Fibroblast of lung (primary cell): ENCODE data around the gene SPC25. TPM values are rescaled to one million over a fixed set of nuclear protein-coding genes. Genes with fewer than 3 reads are reported as not detected.

ENCODE experiments used
- DNase-seq, 2 donors: peaks; one replicate each; pipeline versions ENCODE4 v3.0.0 to v3.0.0-alpha.2; 2010; ENCODE audit warnings: low read depth in 2 of 2
- H2AFZ ChIP-seq: 2 replicates; pipeline ENCODE4 v1.5.1; 2012; ENCODE audit warnings: low read length, control low read depth, inconsistent platforms
- H3K27ac ChIP-seq: 2 replicates; pipeline ENCODE4 v1.5.1; 2011; ENCODE audit warnings: low read length, control low read depth; ENCODE audit not compliant: insufficient read depth
- H3K27me3 ChIP-seq: 2 replicates; pipeline ENCODE4 v1.5.1; 2011; ENCODE audit warnings: mild to moderate bottlenecking, low read length; ENCODE audit not compliant: control insufficient read depth, insufficient read depth
- H3K36me3 ChIP-seq: 2 replicates; pipeline ENCODE4 v1.5.1; 2011; ENCODE audit warnings: low read length; ENCODE audit not compliant: control insufficient read depth, insufficient read depth
- H3K4me1 ChIP-seq: 2 replicates; pipeline ENCODE4 v1.5.1; 2011; ENCODE audit warnings: low read length; ENCODE audit not compliant: control insufficient read depth, insufficient read depth; ENCODE audit errors: extremely low read depth
- H3K4me2 ChIP-seq: 2 replicates; pipeline ENCODE4 v1.5.1; 2011; ENCODE audit warnings: low read length, control low read depth; ENCODE audit not compliant: insufficient read depth; ENCODE audit errors: extremely low read depth
- H3K4me3 ChIP-seq, 4 experiments: fragments of 200-600 bp in 1 of 4; sonication (generic) in 1 of 4; replicated peaks in 1 of 4; 2 replicates each; pipeline ENCODE4 v1.5.1; 2011 to 2016; ENCODE audit warnings: low read length in 4 of 4, low read depth in 3 of 4, mild to moderate bottlenecking in 3 of 4, control low read depth in 2 of 4, inconsistent platforms in 1 of 4, mixed read lengths in 1 of 4; ENCODE audit not compliant: insufficient read depth in 1 of 4; ENCODE audit errors: control extremely low read depth in 1 of 4
- H3K79me2 ChIP-seq: 2 replicates; pipeline ENCODE4 v1.5.1; 2012; ENCODE audit warnings: mild to moderate bottlenecking, low read length, inconsistent platforms; ENCODE audit not compliant: control insufficient read depth, insufficient read depth
- H3K9ac ChIP-seq: 2 replicates; pipeline ENCODE4 v1.5.1; 2011; ENCODE audit warnings: mild to moderate bottlenecking, low read length, control low read depth; ENCODE audit not compliant: insufficient read depth
- H3K9me3 ChIP-seq: 2 replicates; pipeline ENCODE4 v1.5.1; 2012; ENCODE audit warnings: low read depth, low read length; ENCODE audit not compliant: control insufficient read depth, insufficient read depth
- H4K20me1 ChIP-seq: 2 replicates; pipeline ENCODE4 v1.5.1; 2011; ENCODE audit warnings: low read length; ENCODE audit not compliant: control insufficient read depth, insufficient read depth; ENCODE audit errors: extremely low read depth
- EZH2 ChIP-seq: IDR thresholded peaks from 2 replicates; pipeline ENCODE4 v1.5.1; 2012; ENCODE audit warnings: low read length, control low read depth, mild to moderate bottlenecking; ENCODE audit errors: missing control alignments
- polyA plus RNA-seq, 2 donors: library from polyadenylated mRNA; depleted of rRNA in 1 of 2; stranded (reverse) in 1 of 2; unstranded in 1 of 2; fragments of >200 nt; gene quantifications; 2 replicates each; pipeline ENCODE4 v1.2.1, GENCODE V29; 2011 to 2012; ENCODE audit warnings: missing spikeins in 1 of 2
- total RNA-seq: library from RNA; depleted of rRNA; stranded (reverse); fragments of >200 nt; gene quantifications from 2 replicates; pipeline ENCODE4 v1.2.1, GENCODE V29; 2014
- TF ChIP-seq, protein P1 (sequence below), 2 donors: IDR thresholded peaks in 1 of 2; conservative IDR thresholded peaks in 1 of 2; 1 replicate in 1 of 2; 2 replicates in 1 of 2; pipeline ENCODE4 v1.5.1; 2011 to 2012; ENCODE audit warnings: low read length in 2 of 2, control low read depth in 1 of 2, inconsistent platforms in 1 of 2, low read depth in 1 of 2, mild to moderate bottlenecking in 1 of 2

SPC25 gene
- total and polyA plus RNA-seq, 2 donors (not counting 1 experiment from before 2014, with no cell fraction given), result 0.99 to 4.8 TPM

DNA sequence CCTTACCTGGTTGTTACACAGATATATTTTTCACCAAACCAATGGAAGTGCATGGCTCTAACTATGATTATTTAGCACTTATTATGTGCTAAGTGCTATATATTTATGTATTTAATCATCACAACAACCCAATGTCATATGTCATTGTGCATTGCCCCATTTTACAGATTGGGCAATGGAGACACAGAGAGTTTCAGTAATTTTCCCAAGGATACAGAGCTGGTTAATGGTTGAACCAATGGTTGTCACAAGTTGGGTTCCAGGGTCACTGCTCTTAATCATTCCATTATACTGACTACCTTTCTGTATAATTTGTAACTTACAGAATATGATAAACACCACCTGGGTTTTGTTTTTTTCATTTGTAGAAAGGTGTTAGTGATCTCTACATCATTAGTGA, 58.6 kb downstream of the SPC25 start:
- no peaks in the 10 kb centered on the region for H3K79me2 ChIP-seq
- no peak overlapping the region for H3K4me3 ChIP-seq
- no peaks in the 10 kb centered on the region for H3K4me1 ChIP-seq
- no peaks in the 10 kb centered on the region for H3K27me3 ChIP-seq
- H3K27ac ChIP-seq, result no peak overlapping the region
- TF ChIP-seq EZH2, result no peak
- TF ChIP-seq, protein P1, sequence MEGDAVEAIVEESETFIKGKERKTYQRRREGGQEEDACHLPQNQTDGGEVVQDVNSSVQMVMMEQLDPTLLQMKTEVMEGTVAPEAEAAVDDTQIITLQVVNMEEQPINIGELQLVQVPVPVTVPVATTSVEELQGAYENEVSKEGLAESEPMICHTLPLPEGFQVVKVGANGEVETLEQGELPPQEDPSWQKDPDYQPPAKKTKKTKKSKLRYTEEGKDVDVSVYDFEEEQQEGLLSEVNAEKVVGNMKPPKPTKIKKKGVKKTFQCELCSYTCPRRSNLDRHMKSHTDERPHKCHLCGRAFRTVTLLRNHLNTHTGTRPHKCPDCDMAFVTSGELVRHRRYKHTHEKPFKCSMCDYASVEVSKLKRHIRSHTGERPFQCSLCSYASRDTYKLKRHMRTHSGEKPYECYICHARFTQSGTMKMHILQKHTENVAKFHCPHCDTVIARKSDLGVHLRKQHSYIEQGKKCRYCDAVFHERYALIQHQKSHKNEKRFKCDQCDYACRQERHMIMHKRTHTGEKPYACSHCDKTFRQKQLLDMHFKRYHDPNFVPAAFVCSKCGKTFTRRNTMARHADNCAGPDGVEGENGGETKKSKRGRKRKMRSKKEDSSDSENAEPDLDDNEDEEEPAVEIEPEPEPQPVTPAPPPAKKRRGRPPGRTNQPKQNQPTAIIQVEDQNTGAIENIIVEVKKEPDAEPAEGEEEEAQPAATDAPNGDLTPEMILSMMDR (conservative IDR thresholded peaks at IDR 0.05 in 1 of 2, IDR thresholded peaks at IDR 0.05 in 1 of 2; ENCODE audit: low read depth in 1 of 2, low read length in 2 of 2), result no peak
- no peak overlapping the region for H2AFZ ChIP-seq
- no peaks in the 10 kb centered on the region for H4K20me1 ChIP-seq
- no peak for DNase-seq
- no peak overlapping the region for H3K4me2 ChIP-seq
- no peaks in the 10 kb centered on the region for H3K9me3 ChIP-seq
- no peaks in the 10 kb centered on the region for H3K36me3 ChIP-seq
- H3K9ac ChIP-seq, result no peak overlapping the region

DNA sequence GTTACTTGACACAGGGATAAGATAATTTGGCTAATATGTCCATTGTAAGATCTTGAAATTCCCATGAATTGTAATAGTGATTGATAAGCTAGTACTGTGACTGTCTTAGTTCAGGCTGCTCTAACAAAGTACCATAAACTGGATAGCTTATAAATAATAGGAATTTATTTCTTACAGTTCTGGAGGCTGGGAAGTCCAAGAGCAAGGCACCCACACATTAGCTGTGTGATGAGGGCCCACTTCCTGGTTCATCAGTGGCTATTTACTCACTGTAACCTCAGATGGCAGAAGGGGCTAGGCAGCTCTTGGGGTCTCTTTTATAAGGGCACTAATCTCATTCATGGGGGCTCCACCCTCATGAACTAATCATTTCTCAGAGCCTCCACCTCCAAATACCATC, 59.3 kb downstream of the SPC25 start:
- Histone ChIP-seq H3K36me3 (no peaks in the 10 kb centered on the region), H3K4me2 (no peak overlapping the region), H3K4me1 (no peaks in the 10 kb centered on the region), H3K79me2 (no peaks in the 10 kb centered on the region), H3K27ac (no peak overlapping the region), H3K9me3 (no peaks in the 10 kb centered on the region), H3K4me3 (no peak overlapping the region), H3K9ac (no peak overlapping the region), H4K20me1 (no peaks in the 10 kb centered on the region), H2AFZ (no peak overlapping the region), H3K27me3 (no peaks in the 10 kb centered on the region)
- no peak for TF ChIP-seq EZH2
- TF ChIP-seq, protein P1 (conservative IDR thresholded peaks at IDR 0.05 in 1 of 2, IDR thresholded peaks at IDR 0.05 in 1 of 2; ENCODE audit: low read depth in 1 of 2, low read length in 2 of 2), result no peak
- no peak for DNase-seq

DNA sequence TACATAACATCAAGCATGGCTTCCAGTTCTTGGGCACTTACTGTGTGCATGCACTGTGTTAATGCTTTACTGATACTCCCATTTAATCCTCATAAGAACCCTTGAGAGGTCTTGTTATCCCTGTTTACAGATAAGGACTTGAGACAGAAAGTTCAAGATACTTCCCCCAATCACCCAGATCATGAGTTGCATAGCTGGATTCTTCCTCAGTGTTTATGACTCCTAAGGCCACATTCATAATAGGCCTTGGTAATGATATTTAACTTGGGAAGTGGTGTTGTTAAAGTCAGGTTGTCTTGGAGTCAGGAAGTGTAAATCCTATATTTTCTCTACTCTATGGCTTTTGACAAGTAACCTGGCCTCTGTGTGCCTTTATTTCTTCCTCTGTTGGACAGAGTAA, 65.1 kb downstream of the SPC25 start:
- Histone ChIP-seq H3K27me3 (no peaks in the 10 kb centered on the region), H3K4me1 (no peaks in the 10 kb centered on the region), H3K79me2 (no peaks in the 10 kb centered on the region), H3K4me3 (no peak overlapping the region), H3K9ac (no peak overlapping the region), H2AFZ (no peak overlapping the region), H3K27ac (no peak overlapping the region), H3K36me3 (no peaks in the 10 kb centered on the region), H4K20me1 (no peaks in the 10 kb centered on the region), H3K9me3 (no peaks in the 10 kb centered on the region), H3K4me2 (no peak overlapping the region)
- no peak for DNase-seq
- TF ChIP-seq EZH2, result no peak
- TF ChIP-seq, protein P1 (conservative IDR thresholded peaks at IDR 0.05 in 1 of 2, IDR thresholded peaks at IDR 0.05 in 1 of 2; ENCODE audit: low read depth in 1 of 2, low read length in 2 of 2), result no peak
